ENCODE measurements around the gene RASAL2.
"Not testable (repeated sequence)": the region's sequence is repeated elsewhere in the genome, so short reads cannot be mapped to it uniquely, and the experiment has no call there.

RASAL2 gene

DNA sequence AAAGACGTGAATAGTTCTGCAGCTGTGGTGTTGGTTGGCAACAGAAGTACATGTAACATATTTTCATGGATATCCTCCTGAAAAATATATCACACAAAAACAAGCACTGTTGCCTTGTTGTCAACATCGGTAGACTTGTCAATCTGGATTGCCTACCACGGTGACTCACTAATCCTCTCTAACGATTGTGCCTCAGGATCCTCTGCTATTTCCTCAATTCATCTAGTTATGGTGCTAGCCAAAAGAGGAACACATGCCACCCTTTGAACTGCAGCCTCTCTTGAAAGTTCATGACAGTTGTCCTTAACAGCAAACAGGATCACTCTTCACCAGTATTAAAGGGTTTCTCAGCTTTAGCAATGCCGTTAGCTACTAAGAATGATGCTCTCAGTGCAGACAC is 25.7 kb downstream of the RASAL2 start:
- no peak for DNase-seq (ENCODE audit: low read depth in 2 of 2)

DNA sequence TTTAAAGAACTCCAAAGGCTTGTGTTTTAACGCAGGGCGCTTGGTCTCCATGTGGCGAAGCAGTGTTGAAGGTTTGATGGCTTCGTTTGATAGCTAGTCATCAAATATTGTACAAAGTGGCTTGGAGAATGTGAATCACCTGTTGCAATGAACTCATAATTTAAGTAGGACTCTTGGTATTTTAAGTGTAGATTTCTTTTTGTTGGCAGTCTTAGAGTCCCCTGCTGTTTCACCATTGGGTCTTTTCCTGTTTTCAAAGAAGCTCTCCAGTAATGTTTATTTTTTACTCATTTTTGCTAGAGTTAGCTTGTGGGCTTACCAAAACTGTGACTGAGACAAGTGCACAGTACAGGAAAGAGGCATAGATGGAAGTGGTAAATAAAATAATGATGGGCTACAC is 26.2 kb downstream of the RASAL2 start:
- DNase-seq (ENCODE audit: low read depth in 2 of 2), result no peak

DNA sequence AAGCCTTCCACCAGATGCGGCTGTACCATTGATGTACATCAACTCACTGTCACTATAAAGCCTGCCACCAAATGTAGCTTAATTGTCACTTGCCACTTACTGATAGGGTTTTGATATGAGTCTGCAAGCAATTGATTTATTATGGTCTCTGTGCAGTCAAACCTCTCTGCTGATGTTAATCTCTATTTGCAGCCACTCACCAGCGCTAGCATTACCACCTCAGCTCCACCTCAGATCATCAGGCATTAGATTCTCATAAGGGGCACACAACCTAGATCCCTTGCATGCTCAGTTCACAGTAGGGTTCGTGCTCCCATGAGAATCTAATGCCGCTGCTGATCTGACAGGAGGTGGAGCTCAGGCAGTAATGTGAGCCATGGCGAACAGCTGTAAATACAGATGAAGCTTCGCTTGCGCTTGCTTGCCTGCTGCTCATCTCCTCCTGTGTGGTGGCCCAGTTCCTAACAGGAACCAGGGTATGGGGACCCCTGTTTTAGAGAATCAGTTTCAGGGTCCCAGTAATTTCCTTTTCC is 26.7 kb downstream of the RASAL2 start:
- DNase-seq (ENCODE audit: low read depth in 2 of 2), result not testable (repeated sequence)

DNA sequence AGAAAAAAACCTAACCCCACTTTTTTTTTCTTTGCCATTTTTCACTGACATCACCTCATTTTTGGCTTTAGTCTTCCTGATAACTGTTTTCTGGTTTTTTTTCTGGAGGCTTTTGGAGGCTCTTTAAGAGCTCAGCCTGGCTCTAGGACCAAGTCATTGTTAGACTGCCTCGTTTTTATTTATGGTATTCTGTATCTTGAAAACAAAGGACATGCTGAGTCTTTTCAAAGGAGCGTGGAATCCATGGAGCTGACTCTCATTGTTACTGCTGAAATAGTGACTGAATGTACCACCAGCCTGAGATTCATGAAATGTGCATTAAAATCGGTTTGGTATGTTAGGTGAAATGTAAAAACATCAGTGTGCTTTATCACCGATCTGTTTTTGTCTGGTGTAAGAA is 28.0 kb downstream of the RASAL2 start:
- no peak for DNase-seq (ENCODE audit: low read depth in 2 of 2)

DNA sequence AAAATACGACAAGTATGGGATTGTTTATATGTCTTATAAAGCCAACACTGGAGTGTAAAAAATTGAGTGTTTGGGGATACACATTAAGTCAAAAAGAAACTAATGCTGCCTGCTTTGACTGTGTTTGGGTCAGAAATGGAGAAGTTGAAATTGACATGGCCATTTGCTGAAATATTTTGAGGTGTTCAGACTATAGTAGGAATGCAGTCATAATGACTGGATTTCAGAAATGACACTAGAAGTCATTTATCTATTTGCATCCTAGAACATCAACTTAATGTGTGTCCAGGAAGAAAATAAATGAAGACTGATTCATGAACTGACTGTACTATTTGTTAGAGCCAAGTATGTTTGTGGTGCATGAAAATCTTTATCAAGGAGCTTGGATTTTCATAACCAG is 28.4 kb downstream of the RASAL2 start:
- no peak for DNase-seq (ENCODE audit: low read depth in 2 of 2)

DNA sequence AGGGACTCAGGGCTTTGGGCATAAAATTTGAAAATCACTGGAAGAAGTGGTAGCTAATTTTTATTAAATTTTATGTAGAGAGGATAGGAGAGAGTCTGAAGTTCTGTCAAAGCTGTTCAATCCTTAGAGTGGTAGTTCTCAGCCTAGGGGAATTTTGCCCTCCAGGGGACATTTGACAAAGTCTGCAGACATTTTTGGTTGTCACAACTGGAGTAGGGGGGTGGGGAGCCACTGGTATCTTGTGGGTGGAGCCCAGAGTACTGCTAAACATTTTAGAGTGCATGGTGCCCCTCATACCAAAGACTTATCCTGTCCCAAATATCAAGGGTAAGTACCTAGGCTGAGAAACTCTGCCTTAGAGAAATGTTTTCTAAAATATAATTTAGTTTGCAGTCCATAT is 30.2 kb downstream of the RASAL2 start:
- no peak for DNase-seq (ENCODE audit: low read depth in 2 of 2)

DNA sequence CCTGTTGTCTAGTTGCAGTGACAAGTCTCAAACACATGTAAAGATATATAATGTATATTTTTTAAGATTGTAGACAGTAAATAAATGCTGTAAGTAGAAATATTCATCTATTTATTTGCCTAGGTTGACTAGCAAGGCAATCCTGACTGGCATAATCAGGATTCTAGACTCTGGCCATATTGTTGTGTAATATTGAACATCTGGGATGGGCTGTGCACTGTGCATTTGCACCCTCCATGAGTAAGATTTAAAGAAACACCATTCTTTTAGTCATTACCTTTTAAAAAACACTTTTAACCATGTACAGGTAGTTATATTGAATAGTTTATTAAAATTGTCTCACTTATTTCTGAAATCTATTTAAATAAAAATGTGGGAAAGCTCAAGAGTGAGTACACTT is 32.4 kb downstream of the RASAL2 start:
- DNase-seq (ENCODE audit: low read depth in 2 of 2), result no peak

DNA sequence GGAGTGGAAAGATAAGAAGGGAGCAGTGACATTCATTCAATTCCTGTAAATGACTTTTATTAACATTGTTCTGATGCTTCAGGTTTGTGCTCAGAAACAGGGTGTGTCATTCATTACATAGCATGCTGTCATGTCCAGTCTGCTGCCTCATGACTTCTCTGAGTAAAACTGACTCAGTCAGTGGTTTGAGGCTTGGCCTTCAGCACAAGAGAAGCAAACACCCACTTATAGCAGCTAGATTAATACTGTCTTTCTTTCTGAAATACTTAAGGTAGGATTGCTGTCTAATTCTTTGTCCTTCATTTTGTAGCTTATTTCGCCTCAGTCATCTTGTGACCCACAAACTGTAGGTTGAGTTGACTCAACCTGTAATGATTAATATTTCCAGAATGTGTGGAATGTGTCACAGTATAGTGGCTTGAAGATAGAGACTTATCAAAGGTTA is 32.9 kb downstream of the RASAL2 start:
- DNase-seq (ENCODE audit: low read depth in 2 of 2), result no peak

DNA sequence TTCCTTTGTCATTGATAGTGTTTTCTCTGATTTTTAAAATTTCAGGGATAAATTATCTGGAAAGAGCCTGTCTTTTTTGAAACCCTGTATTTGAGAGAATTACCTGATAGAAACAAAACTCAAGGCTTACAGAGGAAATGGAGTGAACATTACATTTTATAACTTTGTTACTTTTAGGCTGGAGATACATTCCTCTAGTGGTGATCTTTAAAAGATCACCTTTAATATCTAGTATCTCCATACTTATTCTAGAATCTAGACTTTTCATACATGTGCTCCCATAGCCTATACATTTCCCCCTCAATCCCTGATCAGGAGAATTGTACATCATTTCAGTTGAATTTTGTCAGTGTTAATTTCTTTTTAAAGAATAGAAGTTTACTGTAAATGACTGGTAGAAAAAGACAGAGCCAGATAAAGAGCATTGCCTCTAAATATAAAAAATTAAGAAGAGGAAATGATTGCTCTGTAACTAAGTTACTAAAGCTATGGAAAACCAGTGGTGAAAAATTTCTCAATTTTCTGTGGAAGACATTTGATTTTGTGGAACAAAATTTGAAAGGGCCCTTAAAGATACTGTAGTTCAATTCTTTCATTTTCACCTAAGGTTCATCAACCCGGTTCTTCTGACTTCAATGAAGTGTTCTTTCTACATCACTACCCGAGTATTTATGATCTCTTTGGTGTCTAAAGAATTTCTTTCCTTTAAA is 33.7 kb downstream of the RASAL2 start:
- no peak for DNase-seq (ENCODE audit: low read depth in 2 of 2)

DNA sequence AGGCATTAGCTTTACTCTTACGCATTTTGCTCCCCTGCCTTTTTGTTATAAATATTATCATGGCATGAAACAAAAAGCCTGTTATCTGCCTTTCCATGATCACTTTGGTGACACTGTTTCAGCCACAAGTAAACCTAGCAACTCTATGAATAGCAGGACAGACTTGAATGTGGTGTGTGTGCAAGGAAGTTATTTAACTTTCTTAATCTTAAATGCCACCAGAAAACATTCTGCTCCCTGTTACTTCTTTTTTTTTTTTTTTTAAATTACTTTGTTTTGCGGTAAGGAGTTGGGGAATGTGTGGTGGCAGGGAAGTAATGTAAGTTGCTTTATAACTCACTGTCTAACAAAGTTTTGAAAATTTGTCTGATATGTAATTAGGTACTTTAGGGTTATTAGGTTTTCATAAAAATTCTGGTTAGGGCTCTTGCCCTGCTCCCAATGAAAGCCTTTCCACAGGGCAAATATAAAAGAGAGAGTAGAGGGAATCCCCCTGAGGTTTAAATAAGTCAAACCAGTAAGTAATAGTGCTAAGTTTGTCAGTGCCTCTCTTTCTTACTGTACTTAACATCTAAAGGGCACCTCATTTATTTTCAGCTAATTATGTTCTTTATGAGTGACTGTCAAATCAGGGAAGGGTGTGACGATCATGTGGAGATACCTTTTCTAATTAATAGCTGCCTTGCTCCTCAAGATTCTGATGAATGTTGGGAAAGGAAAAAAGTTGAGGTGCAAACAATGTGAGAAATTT is 39.5 kb downstream of the RASAL2 start:
- no peak for DNase-seq (ENCODE audit: low read depth in 2 of 2)

DNA sequence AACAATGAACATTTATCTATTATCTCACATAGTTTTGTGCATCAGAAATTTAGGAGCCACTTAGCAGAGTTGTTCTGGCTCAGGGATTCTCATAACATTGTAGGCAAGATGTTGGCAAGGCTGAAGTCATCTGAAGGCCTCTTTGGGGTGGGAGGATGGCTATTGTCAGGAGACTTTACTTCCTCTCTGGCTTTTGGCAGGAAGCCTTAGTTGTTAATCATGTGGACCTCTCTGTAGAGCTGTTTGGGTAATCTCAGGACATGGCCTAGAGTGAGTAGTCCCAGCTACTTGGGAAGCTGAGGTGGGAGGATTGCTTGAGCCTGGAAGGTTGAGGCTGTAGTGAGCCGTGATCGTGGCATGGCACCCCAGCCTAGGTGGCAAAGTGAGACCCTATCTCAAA is 40.2 kb downstream of the RASAL2 start:
- no peak for DNase-seq (ENCODE audit: low read depth in 2 of 2)

DNA sequence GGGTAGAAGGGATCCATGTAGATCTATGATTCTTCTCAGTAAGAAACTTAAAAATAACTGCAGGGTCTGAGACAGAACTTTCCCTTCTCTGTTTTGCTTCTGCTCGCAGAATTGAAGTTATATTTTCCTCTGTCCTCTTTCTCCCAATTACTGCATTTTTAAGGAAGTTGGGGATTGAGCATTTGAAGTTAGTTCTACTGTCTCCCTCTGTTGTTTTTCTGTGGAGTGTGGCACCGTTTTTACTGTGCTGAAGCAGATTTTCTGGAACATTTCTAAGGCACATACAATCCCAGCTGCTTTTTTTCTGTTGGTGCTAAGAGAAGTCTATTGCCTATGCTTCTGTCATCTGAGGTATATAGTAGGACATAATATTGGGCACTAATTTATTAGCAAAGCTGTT is 43.3 kb downstream of the RASAL2 start:
- no peak for DNase-seq (ENCODE audit: low read depth in 2 of 2)

DNA sequence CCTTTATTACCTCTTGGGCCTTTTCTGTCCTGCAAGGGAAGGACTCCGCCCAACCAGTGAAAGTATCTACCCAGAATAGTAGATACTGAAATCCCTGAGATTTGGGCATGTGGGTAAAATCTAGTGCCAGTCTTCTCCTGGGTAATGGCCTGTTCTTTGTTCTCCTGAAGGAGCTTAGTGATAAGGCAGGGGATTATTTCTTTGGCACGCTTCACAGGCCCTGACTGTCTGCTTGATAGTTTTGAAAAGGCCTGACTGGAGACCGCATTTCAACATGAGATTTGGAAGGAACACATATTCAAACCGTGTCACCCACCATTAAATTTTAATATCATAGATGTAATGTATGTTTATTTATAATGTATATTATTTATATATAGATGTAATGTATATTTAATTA is 48.9 kb downstream of the RASAL2 start:
- no peak for DNase-seq (ENCODE audit: low read depth in 2 of 2)

DNA sequence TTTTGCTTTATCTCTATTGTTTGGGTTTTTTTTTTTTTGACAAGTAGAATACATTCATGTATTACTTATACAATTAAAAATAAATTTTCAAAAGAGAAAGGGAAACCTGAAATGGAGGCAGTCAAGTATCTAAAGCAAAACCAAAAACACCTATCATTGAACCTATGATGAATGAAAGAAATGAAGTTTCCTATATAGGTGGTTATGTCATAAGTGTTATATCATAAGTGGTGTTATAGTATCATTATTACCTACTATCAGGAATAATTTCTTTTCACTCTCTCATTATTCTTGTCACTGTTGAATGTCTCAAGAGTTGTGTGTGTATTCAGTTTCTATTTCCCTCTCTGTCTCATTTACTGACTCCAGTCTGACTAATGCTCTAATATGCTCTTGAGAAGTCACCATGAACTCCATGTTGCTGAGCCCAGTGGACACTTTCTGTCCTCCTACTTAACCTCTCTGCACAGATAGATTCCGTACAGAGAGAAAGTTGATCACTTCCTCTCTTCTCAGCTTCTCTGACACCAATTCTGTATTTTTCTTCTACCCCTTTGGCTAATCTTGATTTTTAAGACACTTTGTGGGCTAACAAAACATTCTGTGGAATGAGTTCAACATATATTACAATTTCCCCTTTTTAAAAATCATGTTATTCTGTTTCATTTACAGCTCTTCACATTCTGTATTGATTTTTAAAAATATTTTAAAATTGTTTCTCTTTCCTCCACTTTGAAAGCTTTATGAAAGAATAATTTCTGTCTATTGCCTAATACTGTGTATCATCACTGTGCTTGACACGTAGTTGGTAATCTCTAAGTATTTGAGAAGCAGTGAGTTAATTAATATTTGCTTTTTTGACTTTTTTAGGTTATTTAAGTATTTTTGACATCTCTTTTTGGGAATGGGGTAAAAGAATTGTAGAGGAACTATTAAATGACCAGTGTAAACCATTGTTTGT is 50.1 kb downstream of the RASAL2 start:
- DNase-seq (ENCODE audit: low read depth in 2 of 2), result no peak

DNA sequence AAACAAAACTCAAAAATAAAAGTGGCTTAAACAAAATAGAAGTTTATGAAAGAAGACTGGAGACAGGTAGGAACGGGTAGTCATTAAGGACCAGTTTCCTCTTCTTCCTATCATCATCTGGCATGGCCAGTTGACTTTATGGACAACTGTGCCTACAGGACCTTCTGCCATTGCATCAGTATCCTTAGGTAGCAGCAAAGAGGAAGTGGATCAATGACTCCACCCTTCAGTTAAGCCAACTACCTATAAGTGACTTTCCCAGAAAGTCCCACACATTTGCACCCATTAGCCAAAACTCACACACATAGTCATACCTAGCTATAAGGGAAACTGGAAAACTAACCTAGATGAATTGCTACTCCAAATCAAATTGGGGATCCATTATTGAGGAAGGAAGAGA is 51.7 kb downstream of the RASAL2 start:
- no peak for DNase-seq (ENCODE audit: low read depth in 2 of 2)

DNA sequence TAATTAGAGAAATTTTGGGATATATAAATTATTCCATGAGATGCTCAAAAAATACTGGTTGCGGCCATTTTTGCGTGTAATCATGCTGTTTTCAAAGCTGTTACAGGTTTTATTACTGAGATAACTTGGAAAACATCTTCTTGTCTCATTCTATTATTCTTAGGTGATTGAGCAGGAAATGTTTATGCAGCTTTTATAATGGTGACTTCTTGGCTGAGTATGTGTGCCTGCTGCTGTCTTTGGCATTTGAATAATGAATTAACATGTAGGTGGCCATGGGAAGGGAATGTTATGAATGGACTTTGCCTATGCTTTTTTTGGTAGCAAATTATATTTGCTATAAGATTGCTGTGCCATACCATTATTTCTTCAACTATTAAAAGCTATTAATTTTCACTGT is 52.5 kb downstream of the RASAL2 start:
- DNase-seq (ENCODE audit: low read depth in 2 of 2), result no peak

DNA sequence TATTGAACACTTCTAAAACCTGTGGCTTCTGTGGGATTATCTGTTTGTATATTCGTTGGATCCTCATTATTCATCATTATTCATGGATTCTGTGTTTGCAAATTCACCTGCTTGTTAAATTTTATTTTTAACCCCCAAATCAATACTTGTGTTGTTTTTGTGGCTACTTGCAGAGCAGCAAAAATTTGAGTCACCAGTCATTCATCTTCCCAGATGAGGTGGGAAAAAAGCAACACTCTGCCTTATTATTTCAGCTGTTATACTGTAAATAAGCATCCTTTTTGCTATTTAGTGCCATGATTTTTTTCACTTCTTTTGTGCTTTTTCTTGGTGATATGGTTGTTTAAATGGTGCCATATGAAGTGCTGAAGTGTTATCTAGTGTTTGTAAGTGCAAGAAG is 56.7 kb downstream of the RASAL2 start:
- no peak for DNase-seq (ENCODE audit: low read depth in 2 of 2)

DNA sequence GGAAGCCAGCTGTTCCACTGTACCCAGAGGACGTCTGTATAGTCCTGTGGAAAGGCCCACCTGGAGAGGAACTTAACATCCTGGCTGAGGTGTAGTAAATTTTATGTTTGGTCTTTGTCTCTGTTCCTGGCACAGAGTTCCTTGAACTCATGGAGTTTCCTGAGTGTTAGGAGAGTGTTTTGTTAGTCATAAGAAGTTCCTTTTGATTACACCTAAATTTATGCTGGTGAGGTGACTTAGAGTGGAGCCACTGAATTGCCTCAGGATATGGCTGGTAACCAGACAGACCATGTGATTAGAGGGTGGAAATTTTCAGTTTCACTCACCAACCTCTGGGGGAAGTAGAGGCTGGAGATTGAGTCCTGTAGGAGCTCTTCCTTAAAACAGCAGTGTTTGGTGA is 57.9 kb downstream of the RASAL2 start:
- no peak for DNase-seq (ENCODE audit: low read depth in 2 of 2)

DNA sequence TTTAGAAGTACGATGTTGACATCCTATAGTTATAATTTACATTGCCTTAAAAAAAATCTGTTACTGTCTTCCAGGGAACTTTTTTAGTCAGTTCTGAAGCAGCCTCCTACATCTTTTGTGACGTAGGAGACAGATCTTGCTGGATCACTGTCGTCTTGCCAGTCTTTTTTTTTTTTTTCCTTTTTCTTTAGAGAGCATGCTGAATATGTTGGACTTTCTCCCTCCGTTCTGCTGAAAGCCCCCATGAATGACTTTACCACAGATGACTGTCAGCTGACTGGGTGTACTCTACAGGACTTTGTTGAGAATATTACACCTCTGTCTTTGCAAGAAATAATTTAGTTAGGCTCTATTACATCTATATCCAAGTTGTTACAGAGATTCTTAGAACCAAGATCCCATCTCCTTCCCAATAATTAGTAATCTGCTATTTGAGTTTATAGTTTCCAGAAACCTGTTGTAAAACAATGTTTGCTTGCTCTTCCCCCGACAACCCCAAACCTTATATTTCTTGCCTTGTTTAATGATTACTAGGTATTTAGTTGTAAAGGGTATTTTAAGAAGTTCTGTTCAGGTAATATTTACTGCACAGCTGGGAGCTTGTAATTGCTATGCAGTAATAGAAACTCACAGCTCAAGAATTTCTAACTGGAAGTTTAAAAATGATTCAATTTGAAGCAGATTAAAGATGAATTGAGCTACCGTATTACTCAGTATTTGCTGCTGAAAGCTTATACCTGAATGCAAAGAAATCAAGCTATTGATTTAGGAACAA is 61.8 kb downstream of the RASAL2 start:
- DNase-seq (ENCODE audit: low read depth in 2 of 2), result no peak

DNA sequence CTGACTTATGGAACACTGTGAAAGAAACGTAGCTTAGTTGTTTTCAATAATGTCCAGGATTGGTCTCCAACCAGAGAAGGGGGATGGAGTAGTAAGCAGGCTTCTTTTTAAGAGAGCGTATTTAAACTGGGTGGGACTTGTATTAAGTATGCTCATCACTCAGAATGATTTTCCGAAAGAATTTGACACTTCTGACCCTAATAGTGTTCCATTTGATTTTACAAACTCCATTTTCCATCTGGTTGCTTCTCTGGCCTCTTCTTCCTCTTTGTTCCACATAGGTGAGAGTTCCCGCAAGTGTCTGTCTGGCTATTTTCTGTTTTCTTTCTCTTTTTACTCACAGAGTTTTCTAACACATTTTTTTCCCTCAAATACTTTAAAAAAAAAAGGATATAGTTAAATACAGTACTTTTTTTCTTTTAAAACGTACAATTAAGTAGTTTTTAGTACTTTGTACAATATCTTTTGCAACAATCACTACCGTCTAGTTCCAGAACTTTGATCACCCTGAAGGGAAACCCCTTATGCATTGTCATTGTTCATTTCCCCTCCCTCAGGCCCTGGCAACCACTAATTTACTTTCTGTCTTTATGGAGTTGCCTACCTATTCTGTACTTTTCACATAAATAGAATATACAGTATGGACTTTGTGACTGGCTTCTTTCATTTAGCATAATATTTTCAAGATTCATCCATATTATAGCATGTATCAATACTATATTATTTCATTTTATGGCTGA is 67.0 kb downstream of the RASAL2 start:
- no peak for DNase-seq (ENCODE audit: low read depth in 2 of 2)

DNA sequence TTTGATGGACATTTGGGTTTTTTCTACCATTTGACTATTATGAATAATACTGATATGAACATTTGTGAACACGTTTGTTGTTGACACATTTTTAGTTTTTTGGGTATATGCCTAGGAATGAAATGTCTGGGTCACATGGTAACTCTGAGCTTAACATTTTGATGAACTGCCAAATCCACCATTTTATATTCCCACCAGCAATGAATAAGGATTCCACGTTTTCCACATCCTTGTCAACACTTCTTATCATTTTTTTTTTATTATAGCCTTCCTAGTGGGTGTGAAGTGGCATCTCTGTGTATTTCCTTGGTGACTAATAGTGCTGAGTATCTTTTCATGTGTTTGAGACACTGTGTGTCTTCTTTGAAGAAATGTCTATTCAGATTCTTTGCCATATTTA is 67.6 kb downstream of the RASAL2 start:
- DNase-seq (ENCODE audit: low read depth in 2 of 2), result no peak
